Ecto neural progenitor cell (in vitro differentiated cells): Measurements from ENCODE around the gene CHST5.
"Not testable (repeated sequence)": the region's sequence is repeated elsewhere in the genome, so short reads cannot be mapped to it uniquely, and the experiment has no call there.

Source experiments
- DNase-seq: peaks from one replicate; pipeline ENCODE4 v3.0.0-alpha.2; 2018; ENCODE audit warnings: low spot score

Gene CHST5

DNA sequence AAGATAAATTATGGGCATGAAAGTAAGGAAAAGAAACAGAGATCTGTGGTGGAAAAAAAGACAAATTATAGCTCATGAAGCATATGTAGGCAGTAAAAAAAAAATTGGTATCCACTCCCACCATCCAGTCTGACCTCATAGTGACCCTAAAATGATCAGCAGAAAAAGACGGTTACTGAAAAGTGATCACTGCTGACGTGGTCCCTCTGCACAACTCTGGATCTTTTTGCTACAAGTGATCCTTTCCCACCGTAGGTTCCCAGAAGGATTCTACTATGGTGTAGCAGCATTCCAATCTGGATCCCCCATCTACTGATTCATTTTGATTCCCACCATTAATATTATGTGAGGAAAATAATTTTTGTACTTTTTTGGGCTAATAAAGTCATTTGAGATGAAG, 29.8 kb downstream of the CHST5 start:
- DNase-seq = no peak

DNA sequence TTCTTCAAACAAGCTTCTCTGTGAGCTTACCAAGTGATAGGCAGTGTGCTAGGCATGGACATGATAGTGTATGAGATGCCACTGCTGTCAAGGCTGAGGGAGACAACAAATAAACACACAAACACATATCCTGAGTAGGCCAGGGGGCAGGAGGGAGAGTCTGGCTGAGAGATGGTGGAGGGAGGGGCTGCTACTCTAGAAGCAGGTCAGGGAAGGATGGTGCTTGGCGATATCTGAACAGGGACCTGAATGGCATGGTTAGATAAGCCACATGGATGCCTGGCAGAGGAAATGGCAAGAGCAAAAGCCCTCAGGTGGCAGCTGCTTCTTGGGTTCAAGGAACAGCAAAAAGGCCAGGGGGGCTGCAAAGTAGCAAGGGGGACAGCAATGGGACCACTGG, 32.1 kb downstream of the CHST5 start:
- no peak for DNase-seq

DNA sequence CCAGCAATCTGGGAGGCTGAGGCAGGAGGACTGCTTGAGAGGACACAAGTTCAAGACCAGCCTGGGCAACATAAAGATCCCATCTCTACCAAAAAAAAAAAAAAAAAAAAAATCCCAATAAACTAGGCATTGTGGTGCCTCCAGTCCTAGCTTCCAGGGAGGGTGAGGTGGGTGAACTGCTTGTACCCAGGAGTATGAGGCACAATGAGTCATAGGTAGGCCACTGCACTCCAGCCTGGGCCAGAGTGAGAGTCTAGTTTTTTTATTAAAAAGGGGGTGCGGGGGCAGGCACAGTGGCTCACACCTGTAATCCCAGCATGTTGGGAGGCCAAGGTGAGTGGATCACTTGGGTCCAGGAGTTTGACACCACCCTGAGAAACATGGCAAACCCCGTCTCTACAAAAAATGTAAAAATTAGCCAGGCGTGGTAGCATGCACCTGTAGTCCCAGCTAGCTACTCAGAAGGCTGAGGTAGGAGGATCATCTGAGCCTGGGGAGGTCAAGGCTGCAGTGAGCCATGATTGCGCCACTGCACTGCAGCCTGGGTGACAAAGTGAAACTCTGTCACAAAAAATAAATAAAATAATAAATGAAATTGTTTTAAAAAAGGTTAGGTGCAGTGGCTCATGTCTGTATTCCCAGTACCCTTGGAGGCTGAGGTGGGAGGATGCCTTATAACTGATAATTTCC, 32.8 kb downstream of the CHST5 start:
- no peak for DNase-seq

DNA sequence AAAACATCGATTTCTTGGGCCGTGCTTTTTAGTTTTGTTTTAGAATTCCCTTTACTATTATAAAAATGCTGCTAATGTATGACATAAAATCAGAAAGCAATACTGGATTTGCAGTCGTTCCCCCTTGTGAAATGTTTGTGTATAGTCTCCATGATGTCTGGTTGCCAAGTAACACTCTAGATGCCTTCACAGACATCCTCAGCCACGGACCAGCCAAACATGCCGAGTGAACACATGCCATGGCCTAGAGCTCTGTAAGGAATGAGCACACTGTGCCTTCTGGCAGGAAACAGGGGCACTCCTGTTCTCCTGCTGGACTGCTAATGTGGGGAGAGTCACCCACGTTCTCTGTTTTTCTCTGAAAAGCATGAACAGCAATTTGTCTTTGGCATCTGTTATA, 34.1 kb downstream of the CHST5 start:
- DNase-seq = not testable (repeated sequence)

DNA sequence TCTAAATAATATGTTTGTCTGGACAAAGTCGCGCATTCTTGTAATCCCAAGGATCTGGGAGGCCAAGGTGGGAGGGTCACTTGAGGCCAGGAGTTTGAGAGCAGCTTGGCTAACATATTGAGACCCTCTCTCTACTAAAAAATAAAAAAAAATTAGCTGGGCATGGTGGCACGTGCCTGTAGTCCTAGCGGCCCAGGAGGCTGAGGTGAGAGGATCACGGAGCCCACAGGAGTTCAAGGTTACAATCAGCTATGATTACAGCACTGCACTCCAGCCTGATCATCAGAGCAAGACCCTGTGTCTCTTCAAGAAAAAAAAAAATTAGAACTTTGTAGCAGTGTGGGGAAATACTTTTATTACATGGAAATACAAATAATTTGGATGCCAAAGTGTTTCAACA, 34.5 kb downstream of the CHST5 start:
- DNase-seq = no peak

- DNase-seq = not testable (repeated sequence)
Measured at GRCh38 chr16:75498605-75499322, 37.1 kb downstream of the CHST5 start.

GRCh38 chr16:75497558-75497957, 38.4 kb downstream of the CHST5 start:
- no peak for DNase-seq

GRCh38 chr16:75495076-75495674, 40.7 kb downstream of the CHST5 start, which contains the start of gene CHST6:
Gene CHST6, minus strand, starts transcription at chr16:75495441. Its CDS starts 15,613 bp downstream, at chr16:75479828.
- DNase-seq = peak; percentile 81

- peak; percentile 71 for DNase-seq
Measured at GRCh38 chr16:75494661-75495075, 41.2 kb downstream of the CHST5 start.

- DNase-seq = no peak
Measured at GRCh38 chr16:75494184-75494583, 41.7 kb downstream of the CHST5 start.

DNA sequence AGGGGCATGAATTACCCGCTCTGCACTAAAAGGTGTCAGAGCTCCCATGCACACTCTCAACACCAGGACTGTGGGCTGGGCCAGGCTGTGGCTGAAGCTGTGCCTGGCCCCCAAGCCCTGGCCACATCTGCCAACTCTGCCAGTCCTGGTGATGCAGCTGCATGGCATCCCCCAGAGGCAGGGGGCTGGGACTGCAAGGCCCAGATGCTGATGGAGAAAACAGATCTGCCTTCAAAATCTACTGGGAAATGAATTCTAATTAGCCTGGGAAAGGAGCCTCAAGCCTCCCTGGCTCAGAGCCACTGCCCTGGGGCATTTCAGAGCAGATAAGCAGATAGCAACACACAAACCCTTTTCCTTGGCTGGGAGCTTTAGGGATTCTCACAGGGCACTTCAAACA, 44.0 kb downstream of the CHST5 start:
- DNase-seq = peak; percentile 59

DNA sequence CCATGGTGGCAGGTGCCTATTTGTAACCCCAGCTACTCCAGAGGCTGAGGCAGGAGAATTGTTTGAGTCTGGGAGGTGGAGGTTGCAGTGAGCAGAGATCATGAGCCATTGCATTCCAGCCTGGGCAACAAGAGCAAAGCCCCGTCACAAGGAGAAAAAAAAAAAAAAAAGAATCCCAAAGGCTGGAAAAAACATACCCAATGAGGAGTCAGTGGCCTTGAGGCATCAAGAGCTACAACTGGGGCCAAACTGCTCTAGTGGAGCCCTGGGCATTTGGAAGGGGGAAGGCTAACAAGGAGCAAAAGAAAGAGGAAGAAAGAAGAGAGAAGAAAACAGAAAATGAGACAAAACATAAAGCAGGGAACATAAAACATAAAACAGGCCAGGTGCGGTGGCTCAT, 47.6 kb downstream of the CHST5 start:
- no peak for DNase-seq

GRCh38 chr16:75486676-75487313, 49.1 kb downstream of the CHST5 start:
- DNase-seq = no peak

- no peak for DNase-seq
Measured at GRCh38 chr16:75486014-75486675, 49.8 kb downstream of the CHST5 start.

GRCh38 chr16:75485230-75486013, 50.5 kb downstream of the CHST5 start:
- no peak for DNase-seq

DNA sequence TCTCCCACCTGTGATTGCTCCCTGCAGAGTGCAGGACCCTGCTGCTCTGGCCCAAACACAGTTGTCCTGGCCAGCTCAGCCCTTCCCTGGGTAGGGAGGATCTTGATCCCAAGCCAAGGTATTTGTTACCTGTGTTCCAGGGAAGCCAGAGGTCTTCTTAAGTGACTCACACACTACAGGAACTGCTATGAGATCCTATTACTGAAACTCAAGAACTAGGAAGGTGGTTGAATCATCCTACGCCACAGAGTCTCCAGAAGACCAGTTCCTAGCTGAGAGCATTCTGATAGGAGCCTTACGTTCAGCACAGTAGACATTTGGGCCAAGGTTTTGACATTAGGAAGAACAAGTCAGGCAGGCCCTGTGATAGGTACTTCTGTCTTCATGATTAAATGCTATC, 52.7 kb downstream of the CHST5 start:
- no peak for DNase-seq

GRCh38 chr16:75482434-75483205, 53.3 kb downstream of the CHST5 start:
- no peak for DNase-seq

GRCh38 chr16:75481475-75481874, 54.4 kb downstream of the CHST5 start:
- DNase-seq = no peak

DNA sequence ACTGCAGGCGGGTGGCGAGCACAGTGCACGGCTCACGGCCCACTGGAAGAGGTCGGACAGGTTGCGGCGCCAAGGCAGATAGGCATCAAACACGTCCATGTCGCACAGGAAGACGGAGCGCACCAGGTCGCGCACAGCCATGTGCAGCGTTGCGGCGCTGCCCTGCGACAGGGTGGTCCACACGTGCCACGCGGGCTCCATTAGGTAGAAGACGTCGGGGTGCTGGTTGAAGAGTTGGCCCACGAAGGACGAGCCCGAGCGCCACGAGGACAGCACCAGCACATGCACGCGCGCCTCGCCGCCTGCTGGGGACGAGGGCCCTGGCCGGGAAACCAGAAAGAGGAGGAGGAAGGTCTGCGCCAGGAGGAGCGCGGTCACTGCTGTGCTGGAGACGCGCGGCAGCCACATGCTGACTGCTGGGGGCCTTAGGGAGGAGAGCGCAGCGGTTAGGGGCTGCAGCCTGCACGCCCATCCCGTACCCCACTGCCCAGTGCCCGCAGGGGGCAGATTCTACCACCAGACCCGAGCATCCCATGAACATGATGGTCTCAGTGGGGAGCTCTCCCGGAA, 56.4 kb downstream of the CHST5 start:
- DNase-seq = no peak
